K562 treated with DMSO at 1 percent for 4 hours (cell line): ENCODE measurements around the gene FN3K. TPM values are rescaled to one million over a fixed set of nuclear protein-coding genes. Genes with fewer than 3 reads are reported as not detected.

Source experiments
- total RNA-seq: library from RNA; unstranded; fragments of 300-600 nt; gene quantifications from 2 replicates; pipeline ENCODE4 v1.2.3, GENCODE V29; 2022; ENCODE audit not compliant: insufficient read depth

Gene FN3K
- total RNA-seq, result 18.8 and 19.6 TPM in 2 replicates

DNA sequence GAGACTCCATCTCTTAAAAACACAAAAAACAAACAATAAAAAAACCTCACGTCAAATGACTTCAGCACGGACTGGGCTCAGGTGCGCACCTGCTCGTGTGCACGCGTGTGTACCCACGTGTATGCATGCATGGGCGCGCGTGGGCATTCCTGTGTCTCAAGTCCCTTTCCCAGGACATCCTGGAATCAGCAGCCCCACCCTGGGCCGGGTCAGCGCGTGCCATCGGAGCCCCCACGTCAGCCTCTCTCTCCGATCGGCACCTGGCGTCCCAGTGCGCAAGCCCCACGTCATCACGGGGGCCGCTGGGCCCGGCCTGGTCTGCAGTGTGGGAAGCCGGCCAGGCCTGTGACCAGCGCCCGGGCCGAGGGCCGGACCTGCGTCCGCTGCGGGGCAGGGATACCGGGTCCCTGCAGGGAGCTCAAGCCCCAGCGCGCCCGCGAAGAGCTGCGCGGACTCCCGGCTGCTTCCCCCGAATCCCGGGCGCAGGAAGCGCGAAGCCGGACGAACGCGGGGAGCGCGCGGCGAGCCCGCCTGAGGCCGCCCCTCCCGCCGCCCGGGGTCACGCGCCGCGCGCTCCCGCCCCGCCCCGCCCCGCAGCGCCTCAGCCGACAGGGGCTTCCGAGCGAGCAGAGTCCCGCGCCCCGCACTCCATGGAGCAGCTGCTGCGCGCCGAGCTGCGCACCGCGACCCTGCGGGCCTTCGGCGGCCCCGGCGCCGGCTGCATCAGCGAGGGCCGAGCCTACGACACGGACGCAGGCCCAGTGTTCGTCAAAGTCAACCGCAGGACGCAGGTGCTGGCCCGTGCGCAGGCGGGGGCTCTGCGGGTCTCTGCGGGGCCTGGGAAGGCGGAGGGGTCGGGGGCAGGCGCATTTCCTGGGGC, at the start of gene FN3K:
TSS of gene FN3K (plus strand) at position 629 of the 880 bp plus-strand sequence. CDS start at position 651, 22 bp downstream.

DNA sequence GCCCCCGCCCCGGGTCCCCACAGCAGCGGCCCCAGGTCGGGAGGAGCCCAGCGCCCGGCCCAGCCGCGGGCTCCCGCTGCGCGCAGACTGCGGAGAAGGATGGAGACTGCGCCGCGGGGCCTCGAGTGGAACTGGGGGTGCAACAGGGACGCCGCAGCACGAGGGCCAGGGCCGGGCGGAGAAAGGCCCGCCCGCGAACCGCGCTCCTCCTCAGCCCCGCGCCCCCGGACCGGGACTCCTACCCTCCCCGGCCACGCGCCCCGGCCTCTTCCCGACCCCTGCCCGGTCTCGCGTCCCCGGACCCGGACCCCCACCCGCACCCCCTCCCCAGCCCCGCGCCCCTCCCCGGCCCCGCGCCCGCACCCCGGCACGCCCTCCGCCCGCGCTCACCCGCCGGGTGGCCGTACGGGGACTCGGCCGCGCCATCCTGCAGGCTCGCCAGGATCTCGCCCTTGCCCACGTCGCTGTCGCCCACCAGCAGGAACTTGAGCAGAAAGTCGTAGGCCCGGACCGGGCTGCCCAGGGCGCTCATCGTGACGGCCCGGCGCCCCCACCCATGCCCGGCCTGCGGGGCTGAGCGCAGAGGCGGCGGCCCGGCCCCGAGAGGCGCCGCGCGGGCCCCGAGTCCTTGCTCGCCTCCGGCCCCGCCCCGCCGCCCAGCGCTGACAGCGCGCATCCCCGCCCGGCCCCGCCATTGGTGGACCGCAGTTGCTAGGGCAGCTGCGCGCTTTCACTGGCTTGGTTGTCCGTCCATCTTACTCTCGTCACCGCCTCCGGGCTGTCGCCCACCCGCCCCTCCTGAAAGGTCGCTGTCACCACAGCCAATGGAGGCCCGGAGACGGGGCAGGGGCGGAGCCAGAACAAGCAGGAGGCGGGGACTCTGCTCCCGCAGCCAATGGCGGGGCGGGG, 37.1 kb upstream of the FN3K start, which contains the start of gene RAB40B:
TSS of gene RAB40B (minus strand) at position 634 of the 909 bp plus-strand sequence. CDS start at position 532, 102 bp downstream.

DNA sequence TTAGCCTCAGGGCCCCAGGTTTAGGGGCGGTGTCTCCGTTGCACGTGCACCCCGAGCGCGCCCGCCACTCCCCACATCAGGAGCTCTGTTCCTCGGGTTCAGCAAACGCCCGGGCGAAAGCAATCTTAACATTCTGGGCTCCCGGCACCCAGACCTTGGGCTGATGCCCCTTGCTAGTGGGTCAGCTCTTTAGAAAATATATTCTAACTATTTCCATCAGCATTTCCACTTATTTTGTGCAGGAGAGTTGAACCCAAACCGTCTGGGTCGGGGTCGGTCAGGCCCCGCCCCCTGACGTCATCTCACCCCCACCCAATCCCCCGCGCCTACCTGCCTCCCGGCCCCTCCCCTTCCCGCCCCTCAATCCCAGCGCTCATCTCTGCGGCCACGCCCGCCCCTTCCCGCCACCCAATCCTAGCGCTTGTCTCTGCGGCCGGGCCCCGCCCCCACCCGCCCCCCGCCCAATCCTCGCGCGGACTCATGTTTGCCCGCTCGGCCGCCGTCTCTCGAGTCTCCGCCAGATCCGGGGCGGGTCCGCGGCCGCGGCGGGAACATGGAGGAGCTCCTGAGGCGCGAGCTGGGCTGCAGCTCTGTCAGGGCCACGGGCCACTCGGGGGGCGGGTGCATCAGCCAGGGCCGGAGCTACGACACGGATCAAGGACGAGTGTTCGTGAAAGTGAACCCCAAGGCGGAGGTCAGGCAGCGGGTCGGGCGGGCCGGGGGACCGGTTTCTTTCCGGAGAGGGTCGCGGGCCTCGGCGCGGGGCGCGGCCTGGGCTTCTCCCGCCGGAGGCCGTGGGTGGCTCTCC, 19.0 kb upstream of the FN3K start, which contains the start of gene FN3KRP:
TSS of gene FN3KRP (plus strand) at position 504 of the 808 bp plus-strand sequence. CDS start at position 554, 50 bp downstream.

DNA sequence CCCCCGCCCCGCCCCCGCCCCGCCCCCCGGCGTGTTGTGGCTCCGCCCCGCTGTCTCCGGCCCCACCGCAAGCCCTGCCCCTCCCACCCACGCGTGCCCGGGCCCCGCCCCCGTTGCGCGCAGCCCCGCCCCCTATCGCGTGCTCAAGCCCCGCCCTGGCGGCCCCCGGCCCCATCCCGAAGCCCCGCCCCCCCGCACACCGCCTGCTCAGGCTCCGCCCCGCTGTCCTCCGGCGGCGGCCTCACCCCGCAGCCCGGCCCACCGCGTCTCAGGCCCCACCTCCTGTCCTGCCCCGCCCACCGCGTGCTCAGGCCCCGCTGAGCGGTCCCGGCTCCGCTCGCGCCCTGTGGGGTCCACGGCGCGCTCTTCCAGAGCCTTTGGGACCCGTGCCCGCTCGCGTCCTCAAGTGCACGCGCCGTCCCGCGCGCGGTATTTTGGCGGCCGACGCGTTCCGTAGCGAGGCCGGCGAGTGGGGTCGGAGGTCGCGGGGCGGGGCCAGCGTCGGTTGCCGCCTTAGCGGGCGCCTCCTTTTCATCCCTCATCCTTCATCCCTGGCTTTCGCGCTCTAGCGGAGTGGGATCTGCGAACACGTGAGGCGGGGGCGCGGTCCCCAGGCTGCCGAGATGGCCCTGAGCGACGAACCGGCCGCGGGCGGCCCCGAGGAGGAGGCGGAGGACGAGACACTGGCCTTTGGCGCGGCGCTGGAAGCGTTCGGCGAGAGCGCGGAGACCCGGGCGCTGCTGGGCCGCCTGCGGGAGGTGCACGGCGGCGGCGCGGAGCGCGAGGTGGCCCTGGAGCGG, 16.4 kb downstream of the FN3K start, which contains the start of gene TBCD:
TSS of gene TBCD (plus strand) at position 495 of the 800 bp plus-strand sequence. CDS start at position 624, 129 bp downstream.

Other genes with a start within 250 kb of the FN3K start
- 49.9 and 59.4 TPM in 2 replicates for gene FOXK2, start 215.9 kb upstream of the FN3K start, total RNA-seq
- gene WDR45B, start 87.2 kb upstream of the FN3K start, total RNA-seq, result 37.2 and 41.3 TPM in 2 replicates
- 2.6 and 8.9 TPM in 2 replicates for gene RAB40B, start 36.9 kb upstream of the FN3K start, total RNA-seq
- 16.1 and 22.0 TPM in 2 replicates for gene FN3KRP, start 18.9 kb upstream of the FN3K start, total RNA-seq
- 61.6 and 71.8 TPM in 2 replicates for gene TBCD, start 16.4 kb downstream of the FN3K start, total RNA-seq
- gene ZNF750, start 104.4 kb downstream of the FN3K start, total RNA-seq, result not detected in 2 replicates